ENCODE measurements around the gene TNFRSF8. TPM values are rescaled to one million over a fixed set of nuclear protein-coding genes. Genes with fewer than 3 reads are reported as not detected.

The TNFRSF8 gene
- total and polyA plus RNA-seq, 2 of the 13 experiments (the other 11 are each of a cell fraction or from before 2014, with no cell fraction given), result not detected

GRCh38 chr1:12095452-12096263, 32.6 kb downstream of the TNFRSF8 start:
- TF ChIP-seq CBX1 (IDR thresholded peaks at IDR 0.05; ENCODE audit: low read depth), result no peak
- TF ChIP-seq NFYC (CRISPR knock-in tag; IDR thresholded peaks at IDR 0.05), result peak; percentile 66
- TF ChIP-seq NFYB (CRISPR knock-in tag; IDR thresholded peaks at IDR 0.05), result peak; percentile 54
- TF ChIP-seq USF2 (IDR thresholded peaks at IDR 0.05; ENCODE audit: low read depth, low read length), result peak; percentile 67
- no peak; the same call in 1 of the 2 replicates for TF ChIP-seq USF2 (CRISPR knock-in tag; IDR thresholded peaks at IDR 0.05; ENCODE audit: borderline replicate concordance)
- H3K4me3 ChIP-seq (replicated peaks in 1 of 3; ENCODE audit: insufficient read depth in 1 of 3, low read depth in 2 of 3, low read length in 3 of 3), result no peak overlapping the region
- H3K4me2 ChIP-seq (ENCODE audit: low read depth, low read length), result no peak overlapping the region
- no peak for FAIRE-seq
- no peak overlapping the region for H2AFZ ChIP-seq (ENCODE audit: low read length)
- H3K27ac ChIP-seq (ENCODE audit: extremely low read length, insufficient read depth, low read length), result no peak overlapping the region
- H3K9me3 ChIP-seq (ENCODE audit: low read length), result no peaks in the 10 kb centered on the region
- DNase-seq (ENCODE audit: low spot score), result no peak
- BruUV-seq (replicated peaks), result no TSS peak
- no peak for ATAC-seq
- no peaks in the 10 kb centered on the region for H3K27me3 ChIP-seq (ENCODE audit: control insufficient read depth in 1 of 2, insufficient read depth in 2 of 2, low read length in 2 of 2)
- H4K20me1 ChIP-seq (ENCODE audit: insufficient read depth, low read length), result no peaks in the 10 kb centered on the region
- no peaks in the 10 kb centered on the region for H3K36me3 ChIP-seq (replicated peaks in 1 of 2; ENCODE audit: control insufficient read depth in 1 of 2, insufficient read depth in 2 of 2, low read length in 2 of 2)
- POLR2A ChIA-PET, result no interaction called here
- H3K4me1 ChIP-seq (ENCODE audit: insufficient read depth, low read length), result no peaks in the 10 kb centered on the region
- 56% methylated on average over 10 of the region's 10 CpGs for WGBS (ENCODE audit: low lambda C conversion rate)
- CTCF ChIA-PET (ENCODE audit: low intra/inter-chr PET ratio, low total read pairs), result no interaction called here
- in situ Hi-C loops (cut with HindIII; ENCODE audit: extremely low pct_ligation_motif_present, low pct_unique_long_range_greater_than_20kb) (no loop called here), intact Hi-C loops (cut with micrococcal nuclease; ENCODE audit: unreplicated experiment) (no loop called here)
- no peak overlapping the region for H3K9ac ChIP-seq (ENCODE audit: insufficient read depth, low read depth, low read length)
- H3K79me2 ChIP-seq (ENCODE audit: insufficient read depth, low read length), result no peaks in the 10 kb centered on the region

- CTCF ChIA-PET (ENCODE audit: low intra/inter-chr PET ratio, low total read pairs), result no interaction called here
- 27% methylated on average over 5 of the region's 5 CpGs for WGBS (ENCODE audit: low lambda C conversion rate)
- no peak for TF ChIP-seq RNF219 (CRISPR knock-in tag; IDR thresholded peaks at IDR 0.05)
- no peak for TF ChIP-seq CENPX (CRISPR knock-in tag; IDR thresholded peaks at IDR 0.05)
- no peak for TF ChIP-seq ZMYM4 (CRISPR knock-in tag; IDR thresholded peaks at IDR 0.05)
- TF ChIP-seq ZNF343 (CRISPR knock-in tag; IDR thresholded peaks at IDR 0.05), result no peak
- TF ChIP-seq ZNF839 (CRISPR knock-in tag; IDR thresholded peaks at IDR 0.05; ENCODE audit: borderline replicate concordance), result no peak
- TF ChIP-seq ZNF331 (CRISPR knock-in tag; IDR thresholded peaks at IDR 0.05), result no peak
- no peak for TF ChIP-seq ARID2 (CRISPR knock-in tag; IDR thresholded peaks at IDR 0.05; ENCODE audit: borderline replicate concordance)
- TF ChIP-seq MAFF (IDR thresholded peaks at IDR 0.05; ENCODE audit: low read depth, low read length), result peak; percentile 70
- no peak for TF ChIP-seq XRCC5 (optimal IDR thresholded peaks at IDR 0.05; ENCODE audit: low read length)
- TF ChIP-seq SP4 (CRISPR knock-in tag; IDR thresholded peaks at IDR 0.05), result no peak
- no peak for TF ChIP-seq ZBTB1 (CRISPR knock-in tag; IDR thresholded peaks at IDR 0.05; ENCODE audit: borderline replicate concordance)
These were observed 33.5 kb downstream of the TNFRSF8 start for GRCh38 chr1:12096615-12097014.

More at GRCh38 chr1:12096615-12097014, 33.5 kb downstream of the TNFRSF8 start:
- in situ Hi-C loops (cut with HindIII; ENCODE audit: extremely low pct_ligation_motif_present, low pct_unique_long_range_greater_than_20kb) (no loop called here), intact Hi-C loops (cut with micrococcal nuclease; ENCODE audit: unreplicated experiment) (no loop called here)
- POLR2A ChIA-PET, result no interaction called here
- no peak overlapping the region for H3K9ac ChIP-seq (ENCODE audit: insufficient read depth, low read depth, low read length)
- no peaks in the 10 kb centered on the region for H3K36me3 ChIP-seq (replicated peaks in 1 of 2; ENCODE audit: control insufficient read depth in 1 of 2, insufficient read depth in 2 of 2, low read length in 2 of 2)
- no peak overlapping the region for H3K4me3 ChIP-seq (replicated peaks in 1 of 3; ENCODE audit: insufficient read depth in 1 of 3, low read depth in 2 of 3, low read length in 3 of 3)
- no TSS peak for BruUV-seq (replicated peaks)
- DNase-seq (ENCODE audit: low spot score) (no peak), FAIRE-seq (no peak), ATAC-seq (no peak)
- no peaks in the 10 kb centered on the region for H3K27me3 ChIP-seq (ENCODE audit: control insufficient read depth in 1 of 2, insufficient read depth in 2 of 2, low read length in 2 of 2)
- H4K20me1 ChIP-seq (ENCODE audit: insufficient read depth, low read length), result no peaks in the 10 kb centered on the region
- no peak overlapping the region for H3K4me2 ChIP-seq (ENCODE audit: low read depth, low read length)
- no peaks in the 10 kb centered on the region for H3K9me3 ChIP-seq (ENCODE audit: low read length)
- H3K4me1 ChIP-seq (ENCODE audit: insufficient read depth, low read length), result no peaks in the 10 kb centered on the region
- H3K27ac ChIP-seq (ENCODE audit: extremely low read length, insufficient read depth, low read length), result no peak overlapping the region
- no peak overlapping the region for H2AFZ ChIP-seq (ENCODE audit: low read length)
- H3K79me2 ChIP-seq (ENCODE audit: insufficient read depth, low read length), result no peaks in the 10 kb centered on the region
